PC-3 (cell line): ENCODE measurements around the gene PBX2. TPM values are rescaled to one million over a fixed set of nuclear protein-coding genes. Genes with fewer than 3 reads are reported as not detected.

ENCODE experiments used
- ATAC-seq: fragments of 200-7000 bp; cut with Tn5 transposase; 2 replicates; pipeline ENCODE4 v1.9.1; 2020; ENCODE audit warnings: mild to moderate bottlenecking, moderate library complexity
- BruUV-seq: library from RNA; stranded (reverse); fragments of 400-500 nt; replicated peaks from 2 replicates; lab custom pipeline; 2021; lab: Mats Ljungman, UMichigan
- CTCF ChIA-PET: fragments of 300-600 bp; sonication (Branson Sonifier 250); formaldehyde crosslinking; loops from one replicate; lab custom pipeline; 2022; ENCODE audit warnings: antibody characterized with exemption; lab: Charles Lee
- POLR2A ChIA-PET: fragments of 300-600 bp; sonication (Branson Sonifier 250); formaldehyde crosslinking; loops from one replicate; lab custom pipeline; 2022; ENCODE audit warnings: antibody characterized with exemption; ENCODE audit not compliant: unreplicated experiment; lab: Charles Lee
- DNase-seq: peaks from one replicate; pipeline ENCODE4 v3.0.0-alpha.2; 2015
- H2AFZ ChIP-seq: fragments of 300-600 bp; sonication (generic); 2 replicates; pipeline ENCODE4 v1.6.0; 2016; ENCODE audit warnings: antibody characterized with exemption, low read length
- H3F3A ChIP-seq: fragments of 300-600 bp; sonication (generic); one replicate; pipeline ENCODE4 v1.6.0; 2017; ENCODE audit warnings: antibody characterized with exemption, low read length, control low read depth, mild to moderate bottlenecking; ENCODE audit not compliant: unreplicated experiment
- H3K27ac ChIP-seq: fragments of 300-600 bp; sonication (generic); 2 replicates; pipeline ENCODE4 v1.5.1; 2016; ENCODE audit warnings: mild to moderate bottlenecking, low read length
- H3K27me3 ChIP-seq: fragments of 300-600 bp; sonication (generic); 2 replicates; pipeline ENCODE4 v1.6.1; 2016; ENCODE audit warnings: low read length, mixed read lengths
- H3K36me3 ChIP-seq: fragments of 300-600 bp; sonication (generic); 2 replicates; pipeline ENCODE4 v1.6.1; 2016; ENCODE audit warnings: low read depth, mixed run types, low read length, mixed read lengths
- H3K4me1 ChIP-seq: fragments of 300-600 bp; sonication (generic); 2 replicates; pipeline ENCODE4 v1.5.1; 2016; ENCODE audit warnings: low read length; ENCODE audit not compliant: insufficient read depth
- H3K4me2 ChIP-seq: fragments of 300-600 bp; sonication (generic); 2 replicates; pipeline ENCODE4 v1.6.0; 2016; ENCODE audit warnings: low read length
- H3K4me3 ChIP-seq: fragments of 300-600 bp; sonication (generic); 2 replicates; pipeline ENCODE4 v1.5.1; 2016; ENCODE audit warnings: mild to moderate bottlenecking, low read length, mixed read lengths
- H3K79me2 ChIP-seq: fragments of 300-600 bp; sonication (generic); 2 replicates; pipeline ENCODE4 v1.6.1; 2017; ENCODE audit warnings: low read length, mixed read lengths
- H3K9ac ChIP-seq: fragments of 300-600 bp; sonication (generic); 2 replicates; pipeline ENCODE4 v1.6.0; 2016; ENCODE audit warnings: mild to moderate bottlenecking, low read length
- H3K9me2 ChIP-seq: fragments of 300-600 bp; sonication (generic); replicated peaks from 2 replicates; pipeline ENCODE4 v1.6.1; 2016; ENCODE audit warnings: mixed run types, low read length, mixed read lengths
- H3K9me3 ChIP-seq: fragments of 300-600 bp; sonication (generic); 2 replicates; pipeline ENCODE4 v1.6.1; 2016; ENCODE audit warnings: low read length, mixed read lengths
- H4K20me1 ChIP-seq: fragments of 300-600 bp; sonication (generic); 2 replicates; pipeline ENCODE4 v1.6.1; 2016; ENCODE audit warnings: low read length, mixed read lengths
- EZH2 ChIP-seq: fragments of 300-600 bp; sonication (generic); IDR thresholded peaks from one replicate; pipeline ENCODE4 v1.6.1; 2017; ENCODE audit warnings: antibody characterized with exemption, mild to moderate bottlenecking, low read length; ENCODE audit not compliant: unreplicated experiment
- EZH2phosphoT487 ChIP-seq: fragments of 300-600 bp; sonication (generic); IDR thresholded peaks from 2 replicates; pipeline ENCODE4 v1.6.1; 2018; ENCODE audit warnings: mild to moderate bottlenecking, antibody characterized with exemption, low read length, borderline replicate concordance
- intact Hi-C: fragments of 100-400 bp; cut with micrococcal nuclease; formaldehyde crosslinking; loops from 2 replicates; pipeline ENCODE4 v1.9.0; 2023
- total RNA-seq: library from RNA; depleted of rRNA; stranded (reverse); fragments of >200 nt; gene quantifications from 2 replicates; pipeline ENCODE4 v1.2.3, GENCODE V29; 2014
- TF ChIP-seq, protein P1 (sequence below): fragments of 300-600 bp; sonication (generic); conservative IDR thresholded peaks from 2 replicates; pipeline ENCODE4 v1.5.1; 2017; ENCODE audit warnings: antibody characterized with exemption, low read depth, mild to moderate bottlenecking, low read length

PBX2 gene
- total RNA-seq, 1 experiment from 2014 or later, result 25.3 TPM

DNA sequence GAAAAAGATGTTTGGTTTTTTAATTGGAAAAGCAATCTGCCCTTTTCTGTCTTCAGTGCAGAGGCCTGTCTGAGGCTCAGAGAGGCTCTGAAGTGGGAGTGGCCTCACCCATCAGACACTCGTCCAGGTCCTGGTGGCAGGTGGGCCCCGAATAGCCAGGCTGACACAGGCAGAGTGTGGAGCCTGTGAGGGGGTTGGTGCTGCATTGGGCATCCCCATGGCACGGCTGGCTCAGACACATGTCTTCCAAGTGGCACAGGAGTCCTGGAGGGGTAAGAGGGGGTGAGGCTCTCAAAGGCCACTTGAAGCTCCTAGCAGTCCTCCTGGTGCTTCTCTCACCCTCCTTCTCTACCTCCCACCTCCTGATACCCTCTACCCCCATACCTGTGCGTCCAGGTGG, 30.0 kb upstream of the PBX2 start:
- H3K36me3 ChIP-seq, result no peaks in the 10 kb centered on the region
- no peaks in the 10 kb centered on the region for H3K4me1 ChIP-seq
- H3K27me3 ChIP-seq, result peaks cover 31% of the 10 kb centered on the region
- H3F3A ChIP-seq, result no peaks in the 10 kb centered on the region
- no peak overlapping the region for H3K27ac ChIP-seq
- no peak overlapping the region for H2AFZ ChIP-seq
- H3K4me3 ChIP-seq, result no peak overlapping the region
- BruUV-seq, result no TSS peak
- H3K4me2 ChIP-seq, result no peak overlapping the region
- H4K20me1 ChIP-seq, result no peaks in the 10 kb centered on the region
- no peaks in the 10 kb centered on the region for H3K9me3 ChIP-seq
- no peak for DNase-seq
- ATAC-seq, result no peak
- no peaks in the 10 kb centered on the region for H3K9me2 ChIP-seq
- H3K9ac ChIP-seq, result no peak overlapping the region
- intact Hi-C loops, result no loop called here
- H3K79me2 ChIP-seq, result no peaks in the 10 kb centered on the region
- TF ChIP-seq, protein P1, sequence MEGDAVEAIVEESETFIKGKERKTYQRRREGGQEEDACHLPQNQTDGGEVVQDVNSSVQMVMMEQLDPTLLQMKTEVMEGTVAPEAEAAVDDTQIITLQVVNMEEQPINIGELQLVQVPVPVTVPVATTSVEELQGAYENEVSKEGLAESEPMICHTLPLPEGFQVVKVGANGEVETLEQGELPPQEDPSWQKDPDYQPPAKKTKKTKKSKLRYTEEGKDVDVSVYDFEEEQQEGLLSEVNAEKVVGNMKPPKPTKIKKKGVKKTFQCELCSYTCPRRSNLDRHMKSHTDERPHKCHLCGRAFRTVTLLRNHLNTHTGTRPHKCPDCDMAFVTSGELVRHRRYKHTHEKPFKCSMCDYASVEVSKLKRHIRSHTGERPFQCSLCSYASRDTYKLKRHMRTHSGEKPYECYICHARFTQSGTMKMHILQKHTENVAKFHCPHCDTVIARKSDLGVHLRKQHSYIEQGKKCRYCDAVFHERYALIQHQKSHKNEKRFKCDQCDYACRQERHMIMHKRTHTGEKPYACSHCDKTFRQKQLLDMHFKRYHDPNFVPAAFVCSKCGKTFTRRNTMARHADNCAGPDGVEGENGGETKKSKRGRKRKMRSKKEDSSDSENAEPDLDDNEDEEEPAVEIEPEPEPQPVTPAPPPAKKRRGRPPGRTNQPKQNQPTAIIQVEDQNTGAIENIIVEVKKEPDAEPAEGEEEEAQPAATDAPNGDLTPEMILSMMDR, result no peak
- TF ChIP-seq EZH2, result no peak
- TF ChIP-seq EZH2phosphoT487, result no peak
- POLR2A ChIA-PET, result no interaction called here
- CTCF ChIA-PET, result no interaction called here

DNA sequence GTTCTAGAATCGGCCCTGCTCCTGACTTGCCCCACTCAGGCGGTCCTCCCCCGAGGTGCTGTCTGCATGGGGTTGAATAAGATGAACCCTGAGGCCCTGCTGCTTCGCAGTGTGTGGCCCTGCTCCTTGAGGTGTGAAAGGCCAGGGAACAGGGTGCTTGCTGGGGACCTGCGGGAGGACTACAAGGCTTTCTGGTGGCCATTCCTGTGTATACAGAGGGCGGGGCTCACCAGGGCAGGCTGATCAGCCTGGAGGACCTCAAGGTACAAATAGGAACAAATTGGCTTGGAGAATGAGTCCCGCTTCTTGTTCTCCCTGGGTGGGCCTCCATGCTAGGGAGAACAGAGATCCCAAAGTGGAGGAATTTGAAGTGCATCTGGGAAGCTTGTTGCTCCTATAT, 28.2 kb upstream of the PBX2 start:
- TF ChIP-seq EZH2 (no peak), EZH2phosphoT487 (no peak)
- TF ChIP-seq, protein P1, result no peak
- no peaks in the 10 kb centered on the region for H3K79me2 ChIP-seq
- no peak for DNase-seq
- no peak overlapping the region for H3K27ac ChIP-seq
- no peaks in the 10 kb centered on the region for H3K9me3 ChIP-seq
- H3K4me1 ChIP-seq, result no peaks in the 10 kb centered on the region
- no peaks in the 10 kb centered on the region for H3F3A ChIP-seq
- no peaks in the 10 kb centered on the region for H3K9me2 ChIP-seq
- ATAC-seq, result no peak
- no peak overlapping the region for H3K9ac ChIP-seq
- no peak overlapping the region for H3K4me3 ChIP-seq
- H2AFZ ChIP-seq, result no peak overlapping the region
- peaks cover 31% of the 10 kb centered on the region for H3K27me3 ChIP-seq
- no TSS peak for BruUV-seq
- POLR2A ChIA-PET, result no interaction called here
- no peaks in the 10 kb centered on the region for H3K36me3 ChIP-seq
- H4K20me1 ChIP-seq, result no peaks in the 10 kb centered on the region
- intact Hi-C loops, result no loop called here
- CTCF ChIA-PET, result no interaction called here
- H3K4me2 ChIP-seq, result no peak overlapping the region

DNA sequence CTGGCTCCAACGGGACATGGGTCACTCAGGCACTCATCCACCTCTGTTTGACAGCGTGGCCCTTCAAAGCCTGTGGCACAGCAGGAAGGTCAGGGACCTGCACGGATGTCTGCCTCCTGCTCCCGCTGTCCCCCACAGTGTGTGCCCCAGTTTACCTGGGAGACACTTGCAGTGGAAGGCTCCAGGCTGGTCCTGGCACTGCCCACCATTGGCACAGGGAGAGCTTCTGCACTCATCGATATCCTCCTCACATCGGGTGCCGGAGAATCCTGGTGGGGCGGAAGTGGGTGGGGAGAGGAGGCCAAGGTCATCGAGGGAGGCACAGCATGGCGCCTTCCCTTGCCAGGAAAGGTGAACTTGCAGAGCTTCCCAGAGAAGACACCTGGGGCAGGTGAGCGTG, 27.0 kb upstream of the PBX2 start:
- intact Hi-C loops, result no loop called here
- Histone ChIP-seq H3K9me2 (no peaks in the 10 kb centered on the region), H3K9me3 (no peaks in the 10 kb centered on the region), H3K36me3 (no peaks in the 10 kb centered on the region), H3K79me2 (no peaks in the 10 kb centered on the region), H4K20me1 (no peaks in the 10 kb centered on the region), H3F3A (no peaks in the 10 kb centered on the region), H3K4me2 (no peak overlapping the region), H2AFZ (no peak overlapping the region), H3K27ac (no peak overlapping the region), H3K9ac (no peak overlapping the region), H3K4me1 (no peaks in the 10 kb centered on the region), H3K4me3 (no peak overlapping the region), H3K27me3 (peaks cover 31% of the 10 kb centered on the region)
- ChIA-PET CTCF (no interaction called here), POLR2A (no interaction called here)
- BruUV-seq, result no TSS peak
- TF ChIP-seq, protein P1, result no peak
- TF ChIP-seq EZH2phosphoT487 (no peak), EZH2 (no peak)
- DNase-seq (no peak), ATAC-seq (no peak)
